Stimulated activated CD8-positive, alpha-beta memory T cell treated with anti-CD3 and anti-CD28 coated beads, Interleukin-12 subunit alpha, Interleukin-12 subunit beta, amount 100 ng/mL, for 1 hour (primary cell): Measurements from ENCODE around the gene SPATA12.

Source experiments
- DNase-seq: peaks from one replicate; pipeline ENCODE4 v3.0.0-alpha.2; 2020; ENCODE audit warnings: low read depth

Gene SPATA12

GRCh38 chr3:57116501-57116900, 56.0 kb downstream of the SPATA12 start:
- no peak for DNase-seq

GRCh38 chr3:57118254-57118653, 57.8 kb downstream of the SPATA12 start:
- no peak for DNase-seq

GRCh38 chr3:57120040-57120439, 59.6 kb downstream of the SPATA12 start:
- no peak for DNase-seq

GRCh38 chr3:57120451-57121174, 60.1 kb downstream of the SPATA12 start:
- DNase-seq, result no peak
